NCI-H146 (cell line): Measurements from ENCODE around the gene CDK16.
"Not testable (repeated sequence)": the region's sequence is repeated elsewhere in the genome, so short reads cannot be mapped to it uniquely, and the experiment has no call there.

ENCODE experiments used
- DNase-seq: peaks from one replicate; lab custom pipeline; 2025; lab: John Stamatoyannopoulos, UW

Gene CDK16

GRCh38 chrX:47250017-47250347, 31.5 kb downstream of the CDK16 start:
- DNase-seq, result no peak

- DNase-seq, result not testable (repeated sequence)
Measured at GRCh38 chrX:47257620-47258019, 39.1 kb downstream of the CDK16 start.

GRCh38 chrX:47264483-47265173, 46.1 kb downstream of the CDK16 start:
- DNase-seq, result no peak

DNA sequence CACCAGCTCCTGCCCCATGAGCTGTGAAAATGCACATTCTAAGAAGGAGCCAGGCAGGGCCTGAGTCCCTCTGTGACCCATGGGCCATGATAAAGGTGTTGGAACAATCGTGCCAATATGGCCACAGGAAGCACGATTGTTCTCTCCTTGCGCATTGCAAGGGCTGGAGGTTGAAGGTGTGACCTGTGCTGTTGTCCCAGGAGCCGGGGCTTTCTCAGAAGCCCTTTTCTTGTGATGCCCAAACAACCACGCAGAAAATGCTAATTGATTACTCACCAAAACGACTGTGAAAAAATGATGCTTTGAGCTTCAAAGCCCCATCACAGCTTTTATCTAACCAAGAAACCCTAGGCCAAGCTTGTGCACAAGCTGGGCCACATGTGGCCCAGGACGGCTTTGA, 48.2 kb downstream of the CDK16 start:
- DNase-seq, result no peak

- no peak for DNase-seq
Measured at GRCh38 chrX:47272013-47272408, 53.5 kb downstream of the CDK16 start.

- DNase-seq, result no peak
Measured at GRCh38 chrX:47273011-47273730, 54.7 kb downstream of the CDK16 start.

DNA sequence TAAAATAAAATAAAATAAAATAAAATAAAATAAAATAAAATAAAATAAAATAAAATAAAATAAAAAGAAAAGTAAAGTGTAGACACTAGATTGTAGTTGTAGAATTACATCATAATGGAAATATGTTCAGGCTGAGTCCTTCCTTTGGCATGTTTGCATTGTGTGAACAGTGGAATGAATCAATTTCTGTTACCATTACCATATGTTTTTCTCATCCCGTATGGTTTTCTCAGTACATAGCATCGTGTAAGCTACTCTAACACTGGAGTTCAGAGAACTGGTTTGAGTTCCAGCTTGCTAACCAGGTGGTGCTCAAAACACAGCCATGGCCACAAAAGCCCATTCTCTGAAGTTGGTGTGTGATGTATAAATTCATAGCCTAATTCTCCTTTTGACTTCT, 60.2 kb downstream of the CDK16 start:
- no peak for DNase-seq
